GM18951 (cell line): ENCODE results near the gene CNTNAP5.
"Not testable (repeated sequence)": the region's sequence is repeated elsewhere in the genome, so short reads cannot be mapped to it uniquely, and the experiment has no call there.

Source experiments
- POLR2A ChIP-seq: IDR thresholded peaks from 4 replicates; pipeline ENCODE4 v1.6.1; 2011; ENCODE audit warnings: mild to moderate bottlenecking; ENCODE audit not compliant: insufficient read length, insufficient read depth; ENCODE audit errors: extremely low read depth
- in situ Hi-C: fragments of 300-500 bp; cut with MboI; formaldehyde crosslinking; loops from one replicate; pipeline ENCODE4 v1.12.0; 2022; ENCODE audit warnings: low sequenced_read_pairs, mixed read lengths, inconsistent platforms; ENCODE audit not compliant: unreplicated experiment

Gene CNTNAP5

DNA sequence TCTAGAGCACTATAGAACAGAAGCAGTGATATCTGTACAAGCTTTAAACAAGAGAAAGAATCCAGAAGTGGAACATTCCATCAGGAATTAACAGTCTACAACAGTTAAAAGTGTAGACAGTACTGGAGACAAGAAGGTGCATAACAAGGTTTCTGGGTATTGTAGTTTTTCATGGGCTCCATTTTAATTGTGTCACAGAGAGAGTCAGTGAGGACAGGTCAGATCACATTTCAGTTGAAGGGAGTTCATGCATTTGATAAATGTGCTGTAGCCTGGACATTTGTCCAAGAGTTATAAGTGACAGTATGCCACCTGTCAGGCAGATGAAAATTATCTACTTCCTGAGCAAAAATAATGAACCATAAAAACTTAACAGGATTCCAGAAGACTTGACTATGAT, 328.6 kb downstream of the CNTNAP5 start:
- TF ChIP-seq POLR2A = no peak
- in situ Hi-C loops = no loop called here

DNA sequence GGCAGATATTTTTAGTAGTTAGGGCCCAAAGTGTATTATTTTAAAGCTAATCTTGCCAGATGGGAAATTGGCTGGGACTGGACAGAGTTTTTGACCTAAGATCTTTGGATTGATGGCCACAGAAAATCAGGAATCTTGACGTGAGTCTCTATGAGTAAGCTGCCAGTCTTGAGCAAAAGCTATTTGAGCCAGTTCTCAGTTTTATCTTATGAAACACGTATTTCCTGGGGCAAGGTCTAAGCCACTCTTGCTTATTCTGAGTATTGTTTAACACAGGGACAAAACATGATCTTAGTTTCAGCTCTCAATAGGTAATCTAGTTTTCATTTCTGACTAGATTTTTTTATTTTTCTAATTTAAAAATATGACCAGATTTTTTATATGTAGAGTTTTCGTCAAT, 329.4 kb downstream of the CNTNAP5 start:
- in situ Hi-C loops = no loop called here
- TF ChIP-seq POLR2A = no peak

GRCh38 chr2:124361966-124362365, 336.9 kb downstream of the CNTNAP5 start:
- in situ Hi-C loops = not testable (repeated sequence)

GRCh38 chr2:124369181-124369580, 344.1 kb downstream of the CNTNAP5 start:
- in situ Hi-C loops = no loop called here
- TF ChIP-seq POLR2A = no peak

- TF ChIP-seq POLR2A = no peak
- in situ Hi-C loops = no loop called here
These were observed 355.2 kb downstream of the CNTNAP5 start for GRCh38 chr2:124380221-124380749.

GRCh38 chr2:124382067-124382618, 357.1 kb downstream of the CNTNAP5 start:
- in situ Hi-C loops = no loop called here
- no peak for TF ChIP-seq POLR2A

GRCh38 chr2:124395961-124396360, 370.9 kb downstream of the CNTNAP5 start:
- no peak for TF ChIP-seq POLR2A
- in situ Hi-C loops = no loop called here

- in situ Hi-C loops = no loop called here
- TF ChIP-seq POLR2A = no peak
These were observed 377.2 kb downstream of the CNTNAP5 start for GRCh38 chr2:124402274-124402673.

- in situ Hi-C loops = not testable (repeated sequence)
These were observed 382.9 kb downstream of the CNTNAP5 start for GRCh38 chr2:124407836-124408534.

DNA sequence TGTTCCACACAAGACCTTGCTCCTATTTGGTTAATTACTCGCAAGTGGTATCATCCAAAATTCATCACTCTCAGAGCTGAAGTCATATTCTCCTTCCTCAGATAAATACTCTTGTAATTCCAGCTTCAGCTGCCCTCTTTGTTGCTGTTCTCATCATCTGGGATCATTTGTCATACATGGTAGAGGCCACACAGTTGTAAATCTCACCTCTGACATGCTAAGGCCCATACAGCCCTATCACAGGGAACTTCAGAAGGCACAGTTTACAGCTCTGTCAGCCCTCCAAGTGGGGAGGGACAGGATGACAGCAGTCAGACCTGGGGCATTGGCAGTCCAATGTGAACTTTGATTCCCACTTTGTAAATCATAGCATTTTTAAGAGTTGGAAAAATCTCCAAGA, 399.0 kb downstream of the CNTNAP5 start:
- in situ Hi-C loops = no loop called here
- no peak for TF ChIP-seq POLR2A

DNA sequence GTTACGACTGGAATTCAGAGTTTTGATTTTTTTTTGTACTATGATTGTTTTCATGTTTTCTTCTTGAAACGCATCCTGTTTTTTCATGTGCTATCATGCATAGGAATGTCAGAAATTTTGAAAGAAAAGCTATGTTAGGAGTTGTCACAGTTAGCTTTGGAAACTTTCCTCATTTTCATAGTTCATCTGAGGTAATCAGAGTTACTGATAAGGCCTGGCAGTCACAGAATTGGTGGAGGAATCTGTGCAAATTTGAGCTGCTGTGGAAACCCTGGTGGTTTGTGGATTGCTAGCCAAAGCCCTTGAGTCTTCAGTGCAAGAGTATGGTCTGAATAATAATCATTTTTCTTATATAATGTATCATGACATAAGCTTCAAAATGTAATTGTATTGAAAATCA, 401.0 kb downstream of the CNTNAP5 start:
- in situ Hi-C loops = no loop called here
- TF ChIP-seq POLR2A = no peak

DNA sequence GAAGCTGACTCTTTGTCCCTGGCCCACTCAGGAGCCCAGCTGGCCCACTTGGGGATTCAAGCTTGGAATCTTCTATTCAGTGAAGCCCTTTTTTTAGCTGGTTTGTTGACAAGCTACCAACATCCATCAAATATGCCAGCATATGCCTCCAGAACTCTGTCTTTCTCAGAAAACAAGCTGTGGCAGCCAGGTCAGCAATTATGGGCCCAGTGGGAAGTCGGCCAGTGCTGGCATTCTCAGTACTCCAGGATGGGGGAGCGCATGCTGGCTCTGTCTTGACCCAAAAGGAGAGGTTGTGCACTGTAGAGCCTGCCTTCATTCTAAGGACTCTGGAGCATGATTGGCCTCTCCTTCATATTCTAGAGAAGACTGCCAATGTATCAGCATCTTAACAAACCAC, 401.5 kb downstream of the CNTNAP5 start:
- in situ Hi-C loops = no loop called here

DNA sequence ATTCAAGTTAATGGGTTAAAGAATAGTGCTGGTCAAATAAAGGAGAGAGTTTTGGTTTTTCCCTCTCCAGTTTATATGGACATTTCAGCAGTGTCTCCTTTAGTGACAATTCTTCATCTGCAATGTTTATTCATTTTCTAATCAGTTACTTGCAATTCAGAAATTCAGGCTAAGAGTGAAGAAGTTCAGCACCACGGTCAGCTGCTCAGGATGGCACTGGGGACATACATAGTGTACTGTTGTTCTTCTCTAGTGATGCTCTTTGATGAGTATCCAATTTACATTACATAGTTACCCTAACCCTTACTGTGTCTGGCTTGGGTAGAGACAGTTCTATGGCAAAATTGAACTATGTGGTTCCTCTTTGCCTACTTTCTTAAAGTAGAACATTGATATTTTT, 412.7 kb downstream of the CNTNAP5 start:
- in situ Hi-C loops = no loop called here
- no peak for TF ChIP-seq POLR2A

More for the DNA sequence above, 401.5 kb downstream of the CNTNAP5 start:
- TF ChIP-seq POLR2A = no peak

DNA sequence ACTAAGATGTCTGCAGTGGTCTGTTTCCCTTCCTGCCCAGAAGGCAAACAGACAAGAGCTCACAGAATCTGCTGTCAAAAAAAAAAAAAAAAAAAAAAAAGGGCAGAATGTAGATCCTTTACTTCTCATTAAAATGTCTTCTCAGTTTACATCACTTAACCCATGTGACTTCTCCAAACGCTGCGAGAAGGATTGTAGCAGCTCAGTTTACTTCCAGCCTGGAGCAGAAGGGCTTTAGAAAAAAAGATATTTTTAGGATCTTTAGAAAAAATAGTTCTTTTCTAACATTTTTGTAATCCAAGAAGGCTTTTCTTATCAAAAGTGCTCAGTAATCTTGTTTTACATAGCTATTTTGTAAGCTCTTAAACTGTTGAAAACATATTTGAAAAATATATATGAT, 425.4 kb downstream of the CNTNAP5 start:
- no peak for TF ChIP-seq POLR2A
- in situ Hi-C loops = no loop called here
